SK-N-SH (cell line): ENCODE measurements around the gene GSE1. TPM values are rescaled to one million over a fixed set of nuclear protein-coding genes. Genes with fewer than 3 reads are reported as not detected.
A peak's percentile ranks its signal among the peaks of the same experiment; 100 is the strongest.

Source experiments
- CTCF ChIA-PET: fragments of 300-600, 350-600 bp; formaldehyde crosslinking; extraction: SDS; loops from one replicate; lab custom pipeline; 2021; lab: Yijun Ruan, JAX
- POLR2A ChIA-PET: fragments of 350-600 bp; sonication (Branson Sonifier 250); formaldehyde crosslinking; extraction: SDS; loops from one replicate; lab custom pipeline; 2020; ENCODE audit warnings: antibody characterized with exemption, inconsistent platforms; lab: Yijun Ruan, JAX
- DNase-seq: peaks from one replicate; pipeline ENCODE4 v3.0.0; 2012
- H2AFZ ChIP-seq: fragments of 200-600 bp; sonication (generic); 2 replicates; pipeline ENCODE4 v1.8.1; 2016; ENCODE audit warnings: antibody characterized with exemption, mild to moderate bottlenecking, low read depth
- H3F3A ChIP-seq: fragments of 200-600 bp; sonication (generic); replicated peaks from 2 replicates; pipeline ENCODE3; 2016; ENCODE audit warnings: antibody characterized with exemption, mild to moderate bottlenecking; ENCODE audit not compliant: insufficient read depth
- H3K27ac ChIP-seq, 2 experiments: fragments of 200-500 bp in 1 of 2; fragments of 200-600 bp in 1 of 2; sonication (Bioruptor generic) in 1 of 2; sonication (generic), shearing (Covaris generic) in 1 of 2; 2 replicates each; pipeline versions ENCODE4 v1.5.1 to v1.6.1; 2014 to 2016; ENCODE audit warnings: low read depth in 2 of 2, inconsistent platforms in 1 of 2, low read length in 1 of 2, mild to moderate bottlenecking in 1 of 2, mixed read lengths in 1 of 2
- H3K27me3 ChIP-seq: fragments of 200-600 bp; sonication (generic), shearing (Covaris generic); 2 replicates; pipeline ENCODE4 v1.6.1; 2016; ENCODE audit warnings: mixed run types; ENCODE audit not compliant: insufficient read depth
- H3K36me3 ChIP-seq, 2 experiments: fragments of 200-500 bp in 1 of 2; fragments of 200-600 bp in 1 of 2; sonication (Bioruptor generic) in 1 of 2; sonication (generic) in 1 of 2; replicated peaks in 1 of 2; 2 replicates each; pipeline versions ENCODE3 to v1.5.1; 2014 to 2016; ENCODE audit warnings: low read length in 1 of 2, mild to moderate bottlenecking in 1 of 2; ENCODE audit not compliant: insufficient read depth in 2 of 2, control insufficient read depth in 1 of 2
- H3K4me1 ChIP-seq, 2 experiments: fragments of 200-500 bp in 1 of 2; fragments of 200-600 bp in 1 of 2; sonication (Bioruptor generic) in 1 of 2; sonication (generic), shearing (Covaris generic) in 1 of 2; 2 replicates each; pipeline versions ENCODE4 v1.5.1 to v1.6.1; 2014 to 2016; ENCODE audit warnings: low read depth in 1 of 2, low read length in 1 of 2, mixed run types in 1 of 2; ENCODE audit not compliant: insufficient read depth in 2 of 2, control insufficient read depth in 1 of 2
- H3K4me2 ChIP-seq: fragments of 200-600 bp; sonication (generic), shearing (Covaris generic); 2 replicates; pipeline ENCODE4 v1.6.1; 2017; ENCODE audit warnings: mixed run types
- H3K4me3 ChIP-seq, 2 experiments: fragments of 200-500 bp in 1 of 2; fragments of 200-600 bp in 1 of 2; sonication (Bioruptor generic) in 1 of 2; sonication (generic), shearing (Covaris generic) in 1 of 2; 2 replicates each; pipeline versions ENCODE4 v1.5.1 to v1.8.1; 2014 to 2016; ENCODE audit warnings: low read depth in 2 of 2, inconsistent platforms in 1 of 2, low read length in 1 of 2, mild to moderate bottlenecking in 1 of 2, mixed read lengths in 1 of 2, moderate library complexity in 1 of 2
- H3K79me2 ChIP-seq: fragments of 200-600 bp; sonication (generic); 2 replicates; pipeline ENCODE4 v1.8.1; 2017; ENCODE audit warnings: mild to moderate bottlenecking; ENCODE audit not compliant: insufficient read depth
- H3K9ac ChIP-seq: fragments of 200-600 bp; sonication (generic); 2 replicates; pipeline ENCODE4 v1.6.1; 2017; ENCODE audit warnings: mixed run types
- H3K9me2 ChIP-seq: fragments of 200-600 bp; sonication (generic); 2 replicates; pipeline ENCODE4 v1.6.1; 2017; ENCODE audit warnings: mixed run types
- H3K9me3 ChIP-seq: fragments of 200-600 bp; sonication (generic); 2 replicates; pipeline ENCODE4 v1.6.1; 2017; ENCODE audit warnings: mixed run types, mild to moderate bottlenecking, moderate library complexity
- H4K20me1 ChIP-seq: fragments of 200-600 bp; sonication (generic); 2 replicates; pipeline ENCODE4 v1.6.1; 2017; ENCODE audit warnings: mild to moderate bottlenecking, mixed run types; ENCODE audit not compliant: insufficient read depth
- CHD2 ChIP-seq: fragments of 150-350 bp; IDR thresholded peaks from 2 replicates; pipeline ENCODE4 v1.6.1; 2018; ENCODE audit warnings: low read length; ENCODE audit not compliant: partially characterized antibody
- ELF1 ChIP-seq: IDR thresholded peaks from 2 replicates; pipeline ENCODE4 v1.4.0; 2012
- EP300 ChIP-seq, 2 experiments: IDR thresholded peaks; 2 replicates each; pipeline versions ENCODE4 v1.4.0 to v1.6.1; 2012; ENCODE audit warnings: borderline replicate concordance in 1 of 2, low read depth in 1 of 2, low read length in 1 of 2
- EZH2phosphoT487 ChIP-seq: fragments of 200-600 bp; sonication (generic); IDR thresholded peaks from 2 replicates; pipeline ENCODE4 v1.6.1; 2017; ENCODE audit warnings: low read depth, mixed run types, mild to moderate bottlenecking, antibody characterized with exemption, moderate library complexity, borderline replicate concordance
- FOXM1 ChIP-seq: IDR thresholded peaks from 2 replicates; pipeline ENCODE4 v1.4.0; 2012; ENCODE audit warnings: low read depth, mild to moderate bottlenecking
- GABPA ChIP-seq: IDR thresholded peaks from 2 replicates; pipeline ENCODE4 v1.4.0; 2012; ENCODE audit warnings: low read depth, mild to moderate bottlenecking
- POLR2AphosphoS5 ChIP-seq: IDR thresholded peaks from 2 replicates; pipeline ENCODE4 v1.6.1; 2012; ENCODE audit warnings: low read depth, low read length
- RAD21 ChIP-seq: IDR thresholded peaks from 2 replicates; pipeline ENCODE4 v1.6.1; 2012; ENCODE audit warnings: mild to moderate bottlenecking, low read length
- RCOR1 ChIP-seq: fragments of 150-350 bp; IDR thresholded peaks from 2 replicates; pipeline ENCODE4 v1.6.1; 2017; ENCODE audit warnings: antibody characterized with exemption, low read length
- SIN3A ChIP-seq: IDR thresholded peaks from 2 replicates; pipeline ENCODE4 v1.6.1; 2012; ENCODE audit warnings: low read depth, mild to moderate bottlenecking, low read length, moderate library complexity, borderline replicate concordance
- SMC3 ChIP-seq: IDR thresholded peaks from 2 replicates; pipeline ENCODE4 v1.6.1; 2012; ENCODE audit warnings: low read depth, low read length, improper control_type of control experiment
- TAF1 ChIP-seq: IDR thresholded peaks from 2 replicates; pipeline ENCODE4 v1.6.1; 2012; ENCODE audit warnings: low read depth, mild to moderate bottlenecking, low read length, moderate library complexity, borderline replicate concordance
- TCF12 ChIP-seq: IDR thresholded peaks from 2 replicates; pipeline ENCODE4 v1.4.0; 2012
- TEAD4 ChIP-seq: IDR thresholded peaks from 2 replicates; pipeline ENCODE4 v1.4.0; 2012; ENCODE audit warnings: mild to moderate bottlenecking, borderline replicate concordance; ENCODE audit not compliant: insufficient read depth
- WGBS: methylation state at CpG from one replicate; pipeline ENCODE4 v1.1.6; 2017; ENCODE audit warnings: low lambda C conversion rate; 5-methylcytosine and 5-hydroxymethylcytosine counted together
- polyA plus RNA-seq, 3 experiments: library from polyadenylated mRNA; depleted of rRNA; stranded (reverse); fragments of >200 nt; gene quantifications; 2 replicates each; pipeline ENCODE4 v1.2.3, GENCODE V29; 2012
- TF ChIP-seq, protein P1 (sequence below): IDR thresholded peaks from 2 replicates; pipeline ENCODE4 v1.4.0; 2012; ENCODE audit warnings: low read depth
- TF ChIP-seq, protein P2 (sequence below): IDR thresholded peaks from 2 replicates; pipeline ENCODE4; 2012
- TF ChIP-seq, protein P3 (sequence below): fragments of 150-350 bp; IDR thresholded peaks from 2 replicates; pipeline ENCODE4 v1.6.1; 2017; ENCODE audit warnings: antibody characterized with exemption, low read length, low read depth, borderline replicate concordance
- TF ChIP-seq, protein P4 (sequence below): IDR thresholded peaks from 2 replicates; pipeline ENCODE4 v1.4.0; 2012; ENCODE audit warnings: low read depth, borderline replicate concordance

GSE1 gene
- polyA plus RNA-seq, 1 of the 3 experiments (the other 2 are of a cell fraction) = 26.5 TPM

DNA sequence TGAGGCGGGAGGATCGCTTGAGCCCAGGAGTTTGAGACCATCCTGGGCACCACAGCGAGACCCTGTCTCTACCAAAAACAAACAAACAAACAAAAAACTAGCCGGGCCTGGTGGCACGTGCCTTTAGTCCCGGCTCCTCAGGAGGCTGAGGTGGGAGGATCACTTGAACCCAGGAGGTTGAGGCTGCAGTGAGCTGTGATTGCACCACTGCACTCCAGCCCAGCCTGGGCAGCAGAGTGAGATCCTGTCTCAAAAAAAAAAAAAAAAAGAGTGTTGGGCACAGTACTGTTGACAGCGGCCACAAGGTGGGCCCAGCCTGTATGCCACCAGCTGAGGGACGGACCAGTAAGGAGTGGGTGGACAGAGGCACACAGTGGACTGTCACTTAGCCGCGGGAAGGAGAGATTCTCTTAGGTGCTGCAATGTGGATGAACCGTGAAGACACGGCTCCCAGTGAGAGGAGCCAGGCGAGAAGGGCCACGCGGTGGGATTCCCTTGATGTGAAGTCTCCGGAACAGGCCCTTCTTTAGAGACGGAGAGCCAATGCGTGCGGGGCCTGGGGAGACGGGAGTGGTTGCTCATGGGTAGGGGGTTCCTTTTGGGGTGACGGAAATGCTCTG lies 31.1 kb downstream of the GSE1 start (continued):
- no peak for TF ChIP-seq EP300 (IDR thresholded peaks at IDR 0.05; ENCODE audit: borderline replicate concordance in 1 of 2, low read depth in 1 of 2, low read length in 1 of 2)

DNA sequence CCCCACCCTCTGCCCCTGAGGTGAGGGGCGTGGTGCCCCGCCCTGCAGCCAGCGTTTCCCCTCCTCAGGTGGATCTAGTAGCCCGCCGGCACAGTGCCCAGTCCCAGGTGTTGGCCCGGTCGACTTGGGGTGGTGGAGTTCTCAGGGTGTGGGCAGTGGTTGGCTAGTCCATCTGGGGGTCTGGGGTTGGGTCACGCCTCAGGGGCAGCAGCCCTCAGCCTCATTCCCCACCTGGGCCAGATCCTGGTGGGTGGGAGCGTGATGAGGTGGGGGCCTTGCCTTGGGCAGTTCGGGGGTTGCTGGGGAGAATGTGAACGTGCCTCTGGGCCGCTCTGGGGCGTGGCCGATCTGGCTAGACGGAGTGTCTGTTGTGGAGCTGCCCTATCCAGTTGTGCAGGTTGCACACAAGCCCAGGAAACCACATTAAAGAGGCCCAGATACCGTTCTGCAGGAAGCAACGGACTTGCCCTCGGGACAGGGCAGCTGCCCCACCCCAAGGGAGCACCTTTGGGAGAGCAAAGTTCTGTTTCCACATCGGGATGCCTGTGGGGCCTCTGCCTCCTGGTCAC lies 32.0 kb downstream of the GSE1 start:
- CTCF ChIA-PET = interaction anchor here (1.5 kb wide), 1 partner anchor 72 kb away, joined by 4 read pairs; no protein-coding TSS in a partner anchor
- no peak overlapping the region for H3K4me3 ChIP-seq
- H2AFZ ChIP-seq = no peak overlapping the region
- peaks cover 0 to 45% of the 10 kb centered on the region in 2 experiments for H3K36me3 ChIP-seq
- TF ChIP-seq EZH2phosphoT487 (no peak), RCOR1 (no peak), TAF1 (no peak), SIN3A (no peak), ELF1 (no peak), GABPA (no peak), SMC3 (no peak), CHD2 (no peak), POLR2AphosphoS5 (no peak), RAD21 (no peak), TEAD4 (no peak), TCF12 (no peak), FOXM1 (no peak)
- TF ChIP-seq, protein P1, sequence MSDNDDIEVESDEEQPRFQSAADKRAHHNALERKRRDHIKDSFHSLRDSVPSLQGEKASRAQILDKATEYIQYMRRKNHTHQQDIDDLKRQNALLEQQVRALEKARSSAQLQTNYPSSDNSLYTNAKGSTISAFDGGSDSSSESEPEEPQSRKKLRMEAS = no peak
- TF ChIP-seq, protein P2, sequence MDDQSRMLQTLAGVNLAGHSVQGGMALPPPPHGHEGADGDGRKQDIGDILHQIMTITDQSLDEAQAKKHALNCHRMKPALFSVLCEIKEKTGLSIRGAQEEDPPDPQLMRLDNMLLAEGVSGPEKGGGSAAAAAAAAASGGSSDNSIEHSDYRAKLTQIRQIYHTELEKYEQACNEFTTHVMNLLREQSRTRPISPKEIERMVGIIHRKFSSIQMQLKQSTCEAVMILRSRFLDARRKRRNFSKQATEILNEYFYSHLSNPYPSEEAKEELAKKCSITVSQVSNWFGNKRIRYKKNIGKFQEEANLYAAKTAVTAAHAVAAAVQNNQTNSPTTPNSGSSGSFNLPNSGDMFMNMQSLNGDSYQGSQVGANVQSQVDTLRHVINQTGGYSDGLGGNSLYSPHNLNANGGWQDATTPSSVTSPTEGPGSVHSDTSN = no peak
- TF ChIP-seq, protein P3, sequence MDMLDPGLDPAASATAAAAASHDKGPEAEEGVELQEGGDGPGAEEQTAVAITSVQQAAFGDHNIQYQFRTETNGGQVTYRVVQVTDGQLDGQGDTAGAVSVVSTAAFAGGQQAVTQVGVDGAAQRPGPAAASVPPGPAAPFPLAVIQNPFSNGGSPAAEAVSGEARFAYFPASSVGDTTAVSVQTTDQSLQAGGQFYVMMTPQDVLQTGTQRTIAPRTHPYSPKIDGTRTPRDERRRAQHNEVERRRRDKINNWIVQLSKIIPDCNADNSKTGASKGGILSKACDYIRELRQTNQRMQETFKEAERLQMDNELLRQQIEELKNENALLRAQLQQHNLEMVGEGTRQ = no peak
- TF ChIP-seq, protein P4, sequence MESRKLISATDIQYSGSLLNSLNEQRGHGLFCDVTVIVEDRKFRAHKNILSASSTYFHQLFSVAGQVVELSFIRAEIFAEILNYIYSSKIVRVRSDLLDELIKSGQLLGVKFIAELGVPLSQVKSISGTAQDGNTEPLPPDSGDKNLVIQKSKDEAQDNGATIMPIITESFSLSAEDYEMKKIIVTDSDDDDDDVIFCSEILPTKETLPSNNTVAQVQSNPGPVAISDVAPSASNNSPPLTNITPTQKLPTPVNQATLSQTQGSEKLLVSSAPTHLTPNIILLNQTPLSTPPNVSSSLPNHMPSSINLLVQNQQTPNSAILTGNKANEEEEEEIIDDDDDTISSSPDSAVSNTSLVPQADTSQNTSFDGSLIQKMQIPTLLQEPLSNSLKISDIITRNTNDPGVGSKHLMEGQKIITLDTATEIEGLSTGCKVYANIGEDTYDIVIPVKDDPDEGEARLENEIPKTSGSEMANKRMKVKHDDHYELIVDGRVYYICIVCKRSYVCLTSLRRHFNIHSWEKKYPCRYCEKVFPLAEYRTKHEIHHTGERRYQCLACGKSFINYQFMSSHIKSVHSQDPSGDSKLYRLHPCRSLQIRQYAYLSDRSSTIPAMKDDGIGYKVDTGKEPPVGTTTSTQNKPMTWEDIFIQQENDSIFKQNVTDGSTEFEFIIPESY = no peak
- no peaks in the 10 kb centered on the region for H3K9me3 ChIP-seq
- no peak for DNase-seq
- no peak overlapping the region for H3K4me2 ChIP-seq
- peaks cover 87% of the 10 kb centered on the region for H4K20me1 ChIP-seq
- H3K79me2 ChIP-seq = peaks cover 18% of the 10 kb centered on the region; the same call in 1 of the 2 replicates
- H3K27ac ChIP-seq = peak overlapping the region in 1 of 2 experiments; percentile 9; a peak in 1 of 4 replicates
- POLR2A ChIA-PET = no interaction called here
- no peaks in the 10 kb centered on the region for H3F3A ChIP-seq
- no peaks in the 10 kb centered on the region for H3K27me3 ChIP-seq
- 85% methylated on average over 8 of the region's 19 CpGs for WGBS
- H3K4me1 ChIP-seq = peaks cover 0 to 62% of the 10 kb centered on the region in 2 experiments; a peak in 1 of 4 replicates
- no peaks in the 10 kb centered on the region for H3K9me2 ChIP-seq
- no peak overlapping the region for H3K9ac ChIP-seq
